GM19193 (cell line): ENCODE results near the gene TTC23L.

ENCODE experiments used
- POLR2A ChIP-seq: IDR thresholded peaks from 4 replicates; pipeline ENCODE4 v1.6.1; 2011; ENCODE audit not compliant: insufficient read depth, insufficient read length; ENCODE audit errors: extremely low read depth

Gene TTC23L

GRCh38 chr5:34826347-34826746, 12.6 kb upstream of the TTC23L start:
- TF ChIP-seq POLR2A, result no peak

- TF ChIP-seq POLR2A, result no peak
Observed at GRCh38 chr5:34827588-34828506, 11.1 kb upstream of the TTC23L start.

DNA sequence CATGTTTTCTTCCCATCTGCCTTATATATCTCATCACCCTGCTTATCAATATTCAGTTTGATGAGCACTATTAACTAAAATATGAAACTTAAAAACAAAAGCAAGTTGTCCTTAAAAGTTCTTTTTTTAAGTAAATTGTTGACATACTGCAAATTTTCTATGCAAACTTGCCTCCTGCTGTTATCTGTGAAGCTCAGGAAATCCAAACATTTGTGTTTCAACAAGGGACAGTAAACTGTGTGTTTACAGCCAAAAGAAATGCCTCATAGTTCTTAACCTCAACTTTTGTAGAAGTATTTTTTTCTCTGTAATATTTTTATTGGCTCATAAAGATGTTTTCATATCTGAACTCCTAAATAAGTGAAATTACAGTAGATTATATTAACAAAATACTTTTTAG, 7.7 kb upstream of the TTC23L start:
- no peak for TF ChIP-seq POLR2A

DNA sequence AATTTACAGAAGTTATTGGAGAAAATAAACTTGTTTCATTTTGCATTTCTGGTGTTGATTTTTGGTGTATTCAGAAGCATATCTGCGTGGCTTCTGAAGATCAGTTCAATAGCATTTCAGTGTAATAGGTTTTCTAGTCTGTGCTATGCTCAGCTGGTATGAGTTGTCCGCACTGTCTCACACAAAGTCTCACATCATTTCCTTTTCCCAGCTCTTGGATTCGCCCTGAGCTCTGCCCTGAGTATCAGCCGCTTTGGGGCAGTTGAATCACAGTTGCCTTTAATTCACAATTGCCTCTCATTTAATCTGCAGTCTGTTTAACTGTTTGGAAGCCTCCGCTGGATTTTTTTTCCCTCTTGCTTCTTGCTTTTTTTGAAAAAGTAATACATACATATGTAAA, 6.4 kb upstream of the TTC23L start:
- no peak for TF ChIP-seq POLR2A

DNA sequence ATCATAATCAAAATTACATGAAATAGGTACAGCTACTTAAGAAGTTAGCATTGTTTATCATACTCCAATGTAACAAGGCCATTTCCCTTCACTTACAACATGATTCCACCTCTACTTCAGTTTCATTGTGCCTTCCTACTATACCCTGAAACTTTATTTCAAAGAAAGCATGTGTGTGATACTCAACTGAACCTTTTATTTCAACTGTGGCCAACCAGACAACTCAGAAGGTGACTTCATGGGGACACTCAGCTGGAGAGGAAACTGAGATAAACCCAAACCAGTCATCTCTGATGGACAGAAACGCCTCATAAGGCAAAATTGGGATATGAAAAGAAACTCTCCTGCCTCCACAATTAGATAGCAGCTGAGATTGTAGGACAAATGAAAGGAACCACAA, 5.9 kb upstream of the TTC23L start:
- no peak for TF ChIP-seq POLR2A

DNA sequence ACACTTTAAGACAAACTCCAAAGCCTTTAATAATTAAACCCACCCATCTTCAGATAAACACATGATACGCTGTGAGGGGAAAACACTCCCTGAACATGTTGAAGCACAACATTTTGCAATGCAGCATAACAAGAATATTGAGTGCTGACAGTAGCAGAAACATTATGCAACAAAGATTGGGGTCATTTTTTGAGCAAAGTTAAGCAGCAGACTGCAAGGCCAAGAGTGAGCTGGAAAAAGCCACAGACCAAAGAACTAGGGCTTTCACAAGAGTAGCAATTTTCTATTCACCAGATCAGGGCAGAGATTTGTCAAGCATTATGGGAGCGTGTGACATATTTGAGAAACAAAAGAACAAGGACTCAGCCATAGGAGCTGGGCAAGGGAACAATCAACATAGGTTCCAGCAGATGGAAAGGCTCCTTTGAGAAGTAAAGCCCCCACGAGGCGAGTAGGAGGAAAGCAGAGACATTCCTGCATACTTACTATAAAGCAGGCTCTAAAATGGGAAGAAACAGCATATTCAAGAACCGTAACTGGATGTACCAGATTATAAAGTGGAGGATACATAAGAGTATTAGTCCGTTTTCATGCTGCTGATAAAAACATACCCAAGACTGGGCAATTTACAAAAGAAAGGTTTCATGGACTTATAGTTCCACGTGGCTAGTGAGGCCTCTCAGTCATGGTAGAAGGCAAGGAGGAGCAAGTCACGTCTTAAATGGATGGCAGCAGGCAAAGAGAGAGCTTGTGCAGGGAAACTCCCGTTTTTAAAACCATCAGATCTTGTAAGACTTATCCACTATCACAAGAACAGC, 4.8 kb upstream of the TTC23L start:
- TF ChIP-seq POLR2A, result no peak

GRCh38 chr5:34834794-34835089, 4.2 kb upstream of the TTC23L start:
- TF ChIP-seq POLR2A, result no peak

GRCh38 chr5:34835664-34836063, 3.3 kb upstream of the TTC23L start:
- TF ChIP-seq POLR2A, result no peak

DNA sequence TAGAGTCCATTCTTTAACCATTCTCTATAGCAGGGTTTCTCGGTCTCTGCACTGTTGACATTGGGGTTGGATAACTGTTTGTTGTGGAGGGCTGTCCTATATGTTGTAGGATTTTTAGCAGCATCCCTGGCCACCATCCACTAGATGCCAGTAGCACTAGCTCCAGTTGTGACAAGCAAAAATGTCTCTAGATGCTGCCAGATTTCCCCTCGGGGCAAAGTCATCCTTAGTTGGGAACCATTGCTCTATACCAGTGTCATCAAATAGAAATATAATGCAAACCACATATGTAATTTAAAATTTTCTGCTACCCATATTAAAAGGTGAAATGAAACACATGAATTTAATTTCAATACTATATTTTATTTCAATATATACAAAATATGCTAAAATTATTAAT, 2.9 kb downstream of the TTC23L start:
- no peak for TF ChIP-seq POLR2A

GRCh38 chr5:34842554-34842953, 3.6 kb downstream of the TTC23L start:
- no peak for TF ChIP-seq POLR2A

DNA sequence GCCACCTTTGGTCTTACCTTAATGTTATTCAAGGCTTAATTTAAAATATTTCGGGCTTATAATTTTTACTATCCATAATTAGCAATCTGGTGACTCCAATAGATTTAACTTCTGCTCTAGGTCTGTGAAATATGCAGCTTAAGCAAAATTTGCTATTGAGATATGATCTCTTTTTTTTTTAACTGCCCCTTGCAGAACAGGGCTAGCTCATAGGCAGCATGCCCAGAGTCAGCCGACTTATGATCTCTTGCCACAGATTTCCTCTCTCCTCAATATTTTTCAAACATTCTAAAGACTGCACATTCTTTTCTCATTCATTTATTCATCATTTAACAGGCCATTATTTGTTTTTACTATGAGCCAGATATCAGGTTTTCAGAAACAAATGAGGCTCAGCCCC, 4.5 kb downstream of the TTC23L start:
- no peak for TF ChIP-seq POLR2A

DNA sequence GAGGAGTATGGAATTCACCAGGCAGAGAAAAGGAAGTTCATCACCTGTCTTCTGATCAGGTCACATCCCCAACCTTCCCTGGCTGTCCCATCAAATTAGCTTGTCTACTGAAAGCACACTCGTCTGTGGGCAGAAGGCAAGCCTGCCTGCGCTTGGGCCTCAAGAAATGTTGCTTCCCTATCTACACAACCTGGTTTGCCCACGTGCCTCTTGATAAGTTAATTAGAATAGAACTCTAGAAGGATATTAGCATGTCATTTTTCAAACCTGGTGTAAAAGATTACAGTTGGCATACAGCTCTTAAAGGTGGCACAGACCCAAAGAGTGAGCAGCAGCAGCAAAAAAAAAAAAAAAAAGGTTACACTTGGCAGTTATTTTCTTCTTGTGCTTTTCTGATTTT, 5.1 kb downstream of the TTC23L start:
- no peak for TF ChIP-seq POLR2A

DNA sequence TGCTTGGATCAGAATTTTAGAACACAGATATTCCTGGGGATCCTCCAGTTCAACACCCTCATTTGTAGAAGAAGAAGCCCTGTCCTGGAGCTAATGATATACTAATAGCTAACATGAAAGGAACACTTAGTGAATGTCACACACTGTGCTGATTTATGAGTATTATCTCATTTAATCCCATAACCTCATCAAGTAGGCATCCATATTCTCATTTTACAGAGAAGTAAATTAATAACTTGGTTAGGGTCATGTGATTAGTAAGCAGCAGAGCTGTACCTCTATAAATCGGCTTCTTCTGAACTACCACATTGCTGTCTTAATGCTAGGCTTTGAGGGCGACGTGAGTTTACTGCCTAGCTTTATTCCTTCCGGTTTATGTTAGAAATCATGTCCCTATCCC, 6.0 kb downstream of the TTC23L start:
- TF ChIP-seq POLR2A, result no peak

GRCh38 chr5:34847056-34847455, 8.1 kb downstream of the TTC23L start:
- TF ChIP-seq POLR2A, result no peak

DNA sequence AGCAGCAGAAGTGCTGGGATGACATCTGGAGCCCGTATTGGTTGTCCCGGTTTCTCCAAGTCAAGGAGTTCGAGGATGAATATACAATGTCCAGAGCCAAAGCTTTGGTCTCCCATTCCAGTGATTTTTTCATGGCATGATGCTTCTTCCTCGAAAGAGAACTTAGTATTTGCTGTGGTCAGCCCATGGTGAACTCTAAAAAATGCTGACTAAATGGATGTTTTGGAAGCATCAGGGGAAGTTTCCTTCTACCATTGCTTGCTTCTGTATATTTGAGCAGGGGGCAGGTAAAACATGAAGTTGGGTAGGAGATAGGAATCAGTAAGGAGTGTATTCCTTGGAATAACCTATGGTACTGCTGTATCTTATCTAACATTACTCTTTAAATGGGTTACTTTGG, 8.6 kb downstream of the TTC23L start:
- no peak for TF ChIP-seq POLR2A

GRCh38 chr5:34848230-34848629, 9.3 kb downstream of the TTC23L start:
- no peak for TF ChIP-seq POLR2A
